Myocyte (in vitro differentiated cells): ENCODE measurements around the gene MYMX. TPM values are rescaled to one million over a fixed set of nuclear protein-coding genes. Genes with fewer than 3 reads are reported as not detected.
"Not testable (repeated sequence)": the region's sequence is repeated elsewhere in the genome, so short reads cannot be mapped to it uniquely, and the experiment has no call there.

Source experiments
- DNase-seq: peaks from one replicate; pipeline ENCODE4 v3.0.0-alpha.2; 2012; ENCODE audit warnings: low read depth
- total RNA-seq: library from RNA; depleted of rRNA; stranded (reverse); fragments of >200 nt; gene quantifications from 2 replicates; pipeline ENCODE4 v1.2.3, GENCODE V29; 2014

Gene MYMX
- total RNA-seq, 1 donor from 2014 or later: 109 TPM

DNA sequence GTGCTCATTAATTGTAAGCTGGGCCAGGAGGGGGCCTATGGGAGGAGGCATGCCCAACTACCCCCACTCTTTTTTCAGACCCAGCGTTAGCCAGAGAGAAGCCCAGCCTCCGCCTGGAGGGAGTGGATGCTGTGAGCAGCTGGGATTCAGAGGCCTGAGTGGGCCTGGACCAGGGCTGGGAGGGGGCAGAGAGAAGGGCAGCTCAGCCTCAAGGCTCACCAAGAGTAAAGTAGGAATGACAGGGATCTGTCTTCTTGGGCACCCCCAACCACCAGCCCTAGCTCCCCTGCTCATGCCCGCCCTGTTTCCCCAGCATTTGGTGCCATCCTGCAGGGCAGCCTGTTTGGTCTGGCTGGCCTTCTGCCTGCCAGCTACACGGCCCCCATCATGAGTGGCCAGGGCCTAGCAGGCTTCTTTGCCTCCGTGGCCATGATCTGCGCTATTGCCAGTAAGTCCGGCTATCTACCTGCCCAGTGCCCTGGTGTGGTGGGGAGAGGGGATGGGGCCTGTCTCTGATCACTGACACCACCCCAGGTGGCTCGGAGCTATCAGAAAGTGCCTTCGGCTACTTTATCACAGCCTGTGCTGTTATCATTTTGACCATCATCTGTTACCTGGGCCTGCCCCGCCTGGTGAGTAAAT is 13.4 kb downstream of the MYMX start:
- no peak for DNase-seq

DNA sequence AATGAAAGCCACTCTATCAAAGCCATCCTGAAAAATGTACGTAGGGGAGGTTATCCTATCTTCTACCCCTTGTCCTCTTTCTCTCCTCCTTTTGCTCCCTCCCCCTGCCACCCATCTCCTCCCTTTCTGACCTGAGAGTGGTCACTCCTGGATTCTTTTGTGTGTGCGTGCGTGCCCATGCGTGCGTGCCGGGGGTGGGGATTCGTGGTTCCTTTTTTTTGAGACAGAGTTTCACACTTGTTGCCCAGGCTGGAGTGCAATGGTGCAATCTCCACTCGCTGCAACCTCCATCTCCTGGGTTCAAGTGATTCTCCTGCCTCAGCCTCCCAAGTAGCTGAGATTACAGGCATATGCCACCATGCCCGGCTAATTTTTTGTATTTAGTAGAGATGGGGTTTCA is 14.7 kb downstream of the MYMX start:
- not testable (repeated sequence) for DNase-seq

DNA sequence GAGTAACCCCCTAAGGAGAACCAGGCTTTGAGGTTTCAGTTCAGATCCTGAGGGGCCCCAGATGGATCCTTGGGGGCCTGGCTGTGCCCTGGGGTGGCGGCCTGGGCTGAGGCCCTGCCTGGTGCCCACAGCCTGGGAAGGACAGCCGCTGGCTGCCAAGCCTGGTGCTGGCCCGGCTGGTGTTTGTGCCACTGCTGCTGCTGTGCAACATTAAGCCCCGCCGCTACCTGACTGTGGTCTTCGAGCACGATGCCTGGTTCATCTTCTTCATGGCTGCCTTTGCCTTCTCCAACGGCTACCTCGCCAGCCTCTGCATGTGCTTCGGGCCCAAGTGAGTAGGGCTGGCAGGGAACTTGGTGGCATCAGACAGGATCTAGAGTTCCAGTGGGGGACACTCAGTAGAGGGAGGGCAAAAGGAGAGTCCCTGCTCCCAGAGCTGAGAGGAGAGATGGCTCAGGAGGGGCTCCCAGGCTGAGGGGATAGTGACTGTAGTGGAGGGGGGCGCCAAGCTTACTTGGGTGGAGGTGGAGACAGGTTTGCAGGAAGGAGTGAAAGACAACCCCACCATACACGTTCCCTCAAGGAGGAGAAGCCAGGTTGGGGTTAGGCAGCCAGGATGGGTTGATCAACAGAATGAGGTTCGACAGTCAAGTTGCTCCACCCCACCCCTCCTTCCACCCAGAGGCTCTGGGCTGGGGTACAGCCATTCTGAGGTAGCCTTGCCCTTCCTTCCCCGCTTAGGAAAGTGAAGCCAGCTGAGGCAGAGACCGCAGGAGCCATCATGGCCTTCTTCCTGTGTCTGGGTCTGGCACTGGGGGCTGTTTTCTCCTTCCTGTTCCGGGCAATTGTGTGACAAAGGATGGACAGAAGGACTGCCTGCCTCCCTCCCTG is 16.2 kb downstream of the MYMX start:
- no peak for DNase-seq

DNA sequence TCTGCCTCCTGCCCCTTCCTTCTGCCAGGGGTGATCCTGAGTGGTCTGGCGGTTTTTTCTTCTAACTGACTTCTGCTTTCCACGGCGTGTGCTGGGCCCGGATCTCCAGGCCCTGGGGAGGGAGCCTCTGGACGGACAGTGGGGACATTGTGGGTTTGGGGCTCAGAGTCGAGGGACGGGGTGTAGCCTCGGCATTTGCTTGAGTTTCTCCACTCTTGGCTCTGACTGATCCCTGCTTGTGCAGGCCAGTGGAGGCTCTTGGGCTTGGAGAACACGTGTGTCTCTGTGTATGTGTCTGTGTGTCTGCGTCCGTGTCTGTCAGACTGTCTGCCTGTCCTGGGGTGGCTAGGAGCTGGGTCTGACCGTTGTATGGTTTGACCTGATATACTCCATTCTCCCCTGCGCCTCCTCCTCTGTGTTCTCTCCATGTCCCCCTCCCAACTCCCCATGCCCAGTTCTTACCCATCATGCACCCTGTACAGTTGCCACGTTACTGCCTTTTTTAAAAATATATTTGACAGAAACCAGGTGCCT is 16.9 kb downstream of the MYMX start:
- no peak for DNase-seq

DNA sequence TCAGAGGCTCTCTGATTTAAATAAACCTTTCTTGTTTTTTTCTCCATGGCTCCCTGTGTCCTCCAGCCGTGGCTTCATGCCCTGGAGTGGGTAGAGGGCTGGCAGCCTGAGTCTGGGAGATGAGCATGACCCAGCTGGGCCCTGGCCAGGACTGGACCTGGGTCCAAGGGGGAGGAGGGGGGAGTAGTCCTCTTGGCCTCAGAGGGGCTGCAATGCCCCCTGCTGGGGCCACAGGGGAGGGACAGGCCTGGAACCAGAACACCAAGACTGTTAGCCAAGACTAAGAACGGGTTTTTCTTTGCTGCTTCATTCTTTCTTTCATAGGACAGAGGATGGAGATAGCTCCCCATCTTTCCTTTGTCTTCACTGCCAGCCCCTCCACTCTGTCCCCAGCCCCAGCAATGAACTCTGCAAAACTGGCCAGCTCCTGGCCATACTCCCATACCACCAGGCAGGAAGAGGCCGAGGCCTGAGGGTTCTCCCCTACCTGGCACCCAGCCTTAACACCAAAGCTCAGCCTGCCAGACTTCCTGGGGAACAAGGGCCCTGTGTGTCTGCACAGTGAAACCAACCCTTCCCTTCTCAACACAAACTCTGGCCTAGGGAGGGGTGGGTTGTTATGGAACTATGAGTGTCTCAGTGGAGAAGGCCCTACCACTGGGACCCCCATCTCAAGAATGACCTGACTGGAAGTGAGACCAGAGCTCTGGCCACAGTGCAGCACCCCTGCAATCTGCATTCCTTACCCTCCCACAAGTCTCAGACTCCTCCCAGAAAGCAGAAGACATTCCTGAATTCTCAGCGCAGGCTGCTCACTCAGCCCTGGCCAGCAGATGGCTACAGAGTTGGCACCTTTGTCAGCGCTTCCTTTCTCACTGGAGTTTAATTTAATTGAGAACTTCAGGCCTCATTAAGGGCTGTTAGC is 17.6 kb downstream of the MYMX start:
- peak; percentile 85 for DNase-seq

DNA sequence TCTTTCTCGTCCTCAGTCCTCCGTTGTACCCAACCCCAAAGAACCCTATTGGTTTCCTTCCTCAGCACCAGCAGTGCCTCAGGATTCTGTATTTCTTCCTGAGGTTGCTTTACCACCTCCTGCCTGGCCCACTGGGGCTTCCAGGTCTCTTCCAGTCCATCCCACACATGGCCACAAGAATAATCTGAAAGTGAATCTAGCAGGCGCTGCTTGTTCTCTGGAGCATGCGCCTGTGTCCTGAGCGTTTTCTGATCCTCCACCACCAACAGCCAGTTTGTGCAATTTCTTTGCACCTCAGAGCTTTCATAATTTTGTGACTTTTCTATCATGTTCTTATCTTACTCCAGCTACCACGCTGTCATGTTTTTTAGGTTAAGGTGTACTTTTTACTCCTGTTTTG is 18.5 kb downstream of the MYMX start:
- DNase-seq: no peak

DNA sequence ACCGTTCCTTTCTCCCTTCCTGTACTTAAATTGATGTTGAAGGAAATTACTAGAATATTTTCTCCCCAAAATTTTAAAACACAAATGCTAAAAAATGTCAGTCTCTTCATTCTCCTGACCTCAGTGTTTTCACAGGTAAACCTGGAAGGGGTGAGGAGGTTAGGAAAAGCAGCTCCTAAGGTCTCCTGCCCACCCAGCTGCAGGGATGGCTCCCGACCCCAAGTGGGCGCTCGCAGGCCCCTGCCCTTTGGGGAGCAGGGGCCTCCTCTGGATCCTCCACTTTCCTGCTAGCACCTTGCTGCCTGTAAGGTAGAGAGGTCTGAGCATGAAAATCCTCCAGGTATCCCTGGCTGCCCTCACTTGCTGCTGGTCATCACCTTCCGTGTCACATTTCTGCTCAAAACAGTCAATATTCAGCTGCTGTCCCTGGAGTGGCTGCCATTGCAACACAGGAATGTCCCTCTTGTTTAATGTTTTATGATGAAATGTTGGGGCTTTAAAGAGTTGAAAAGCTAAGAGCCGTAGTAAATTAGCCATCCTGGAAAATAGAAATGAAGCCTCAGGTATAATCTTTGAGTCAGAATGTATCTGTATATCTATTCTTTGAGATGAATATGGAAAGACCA is 19.3 kb downstream of the MYMX start:
- DNase-seq: no peak

DNA sequence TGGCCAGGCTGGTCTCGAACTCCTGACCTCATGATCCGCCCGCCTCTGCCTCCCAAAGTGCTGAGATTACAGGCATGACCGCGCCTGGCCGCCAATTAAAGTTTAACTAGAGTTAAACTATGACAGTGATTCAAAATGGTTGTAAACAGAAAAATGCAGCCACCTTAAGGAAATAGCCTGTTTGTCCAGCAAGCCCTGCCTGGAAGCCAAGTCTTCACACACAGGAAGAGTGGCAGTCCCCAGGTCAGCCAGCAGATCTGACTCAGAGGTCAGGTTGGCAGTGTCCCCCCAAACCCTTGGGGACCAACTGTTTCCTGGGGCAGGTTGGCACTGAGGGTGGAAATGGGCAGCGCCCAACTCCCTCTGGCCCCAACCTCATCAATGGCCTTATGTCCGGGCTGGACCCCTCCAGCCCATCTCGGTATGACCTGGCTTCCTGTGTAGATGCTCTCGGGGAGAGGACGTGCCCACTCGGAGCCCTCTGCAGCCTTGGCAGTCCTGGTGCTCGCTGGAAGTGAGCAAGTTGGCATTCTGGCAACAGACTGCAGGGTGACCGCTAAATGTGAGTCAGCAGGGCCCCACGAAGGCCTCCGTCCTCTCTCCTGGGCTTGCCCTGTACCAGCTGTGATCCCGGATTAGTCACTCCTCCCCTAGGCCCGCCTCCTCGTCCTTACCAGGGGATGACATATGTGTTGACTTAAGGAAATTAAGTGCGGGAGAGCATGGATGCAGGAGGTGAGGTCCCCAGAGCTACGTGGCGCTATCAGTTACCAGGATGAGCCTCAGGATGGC is 20.5 kb downstream of the MYMX start:
- DNase-seq: peak; percentile 99

DNA sequence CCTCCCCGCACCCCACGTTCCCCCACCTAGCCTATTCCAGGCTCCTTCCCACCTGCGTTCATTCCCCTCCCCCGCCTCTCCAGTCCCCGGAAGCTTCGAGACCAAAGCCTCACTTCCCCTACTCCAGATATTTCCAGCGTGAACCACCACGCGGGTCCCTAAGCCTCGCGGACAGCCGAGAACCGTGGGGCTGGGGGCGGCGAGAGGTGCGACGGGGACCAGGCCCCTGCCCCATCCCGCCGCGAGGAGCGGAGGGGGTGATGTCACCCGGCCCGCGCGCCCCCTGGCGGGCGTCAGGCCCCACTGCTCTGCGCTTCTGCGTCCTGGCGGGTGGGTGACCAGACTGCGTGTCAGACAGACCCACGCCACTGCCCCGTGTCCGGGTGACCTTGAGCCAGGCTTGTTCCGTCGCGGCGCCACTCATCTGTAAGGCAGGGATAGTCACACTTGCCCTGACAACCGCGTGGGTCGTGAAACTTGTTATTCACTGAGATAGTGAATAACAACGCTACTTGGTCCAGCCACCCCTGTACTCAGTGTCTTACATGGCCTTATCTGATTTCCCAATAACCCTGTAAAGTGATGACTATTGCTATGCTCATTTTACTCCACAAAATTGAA is 21.2 kb downstream of the MYMX start:
- peak; percentile 82 for DNase-seq

DNA sequence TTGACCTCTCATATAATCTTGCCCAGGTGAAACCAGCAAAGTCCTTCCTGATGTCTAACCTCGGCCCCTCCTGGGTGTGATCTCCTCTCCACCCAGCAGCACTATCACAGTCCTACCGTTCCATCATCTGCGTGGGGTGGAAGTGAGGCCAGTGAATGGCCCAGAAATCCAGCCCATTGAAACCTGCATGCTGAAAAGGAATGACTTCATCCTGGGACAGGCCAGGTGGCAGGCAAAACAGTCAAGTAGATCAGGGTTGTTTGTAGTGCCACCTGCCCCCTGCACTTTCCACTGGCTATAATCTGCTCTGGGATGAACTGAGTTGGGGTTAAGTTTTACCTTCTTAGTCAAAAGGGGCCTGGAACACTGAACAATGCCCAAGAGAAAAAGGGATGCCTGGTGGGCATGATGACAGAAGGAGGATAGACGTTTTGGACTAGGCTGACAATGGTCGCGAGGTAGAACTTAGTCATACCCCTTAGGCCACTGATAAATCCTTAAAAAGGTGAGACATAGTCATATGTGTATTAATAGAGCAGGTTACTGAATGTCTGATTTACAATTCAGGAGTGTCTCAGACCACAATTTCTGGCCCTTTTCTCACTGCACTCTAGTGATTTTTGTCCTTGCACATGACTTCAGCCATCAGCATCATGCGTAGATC is 22.1 kb downstream of the MYMX start:
- DNase-seq: no peak

DNA sequence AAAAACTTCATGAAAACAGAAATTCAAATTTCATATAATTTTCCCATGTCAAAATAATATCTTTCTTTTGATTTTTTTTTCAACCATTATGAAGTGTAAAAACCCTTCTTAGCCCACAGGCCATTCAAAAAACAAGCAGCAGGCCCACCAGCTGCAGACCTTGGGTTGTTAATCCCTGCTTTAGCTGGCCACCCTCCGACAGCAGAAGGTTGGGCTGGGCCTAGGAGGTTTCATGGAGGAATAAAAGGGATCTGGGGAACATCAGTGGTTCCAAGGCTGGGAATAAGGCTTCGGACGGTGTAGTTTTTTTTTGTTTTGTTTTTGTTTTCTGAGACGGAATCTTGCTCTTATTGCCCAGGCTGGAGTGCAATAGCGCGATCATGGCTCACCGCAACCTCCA is 26.6 kb downstream of the MYMX start:
- DNase-seq: no peak

DNA sequence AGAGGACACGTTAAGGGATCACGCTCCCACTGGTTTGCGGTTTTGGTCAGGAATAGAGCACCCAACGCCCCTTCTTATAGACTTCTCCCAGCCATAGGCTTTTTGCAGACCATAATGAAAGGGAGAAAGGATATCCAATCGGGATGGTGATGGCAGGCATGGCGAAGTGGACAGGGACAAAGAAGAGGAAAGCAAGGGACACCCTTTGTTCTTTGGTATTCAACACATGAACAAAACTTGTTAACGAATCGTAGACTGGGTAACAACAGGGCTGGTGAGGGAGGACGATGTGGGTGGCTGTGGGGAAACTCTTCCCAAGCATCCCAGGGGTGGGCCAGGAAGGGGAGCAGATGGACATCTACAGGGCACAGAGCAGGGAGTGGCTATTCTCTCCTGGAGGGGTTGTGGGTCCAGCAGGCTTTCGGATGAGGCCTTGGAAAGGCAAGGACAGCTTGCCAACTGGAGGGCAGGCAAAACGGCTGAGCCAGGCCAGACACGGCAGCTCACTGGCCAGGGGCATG is 28.7 kb downstream of the MYMX start:
- no peak for DNase-seq

DNA sequence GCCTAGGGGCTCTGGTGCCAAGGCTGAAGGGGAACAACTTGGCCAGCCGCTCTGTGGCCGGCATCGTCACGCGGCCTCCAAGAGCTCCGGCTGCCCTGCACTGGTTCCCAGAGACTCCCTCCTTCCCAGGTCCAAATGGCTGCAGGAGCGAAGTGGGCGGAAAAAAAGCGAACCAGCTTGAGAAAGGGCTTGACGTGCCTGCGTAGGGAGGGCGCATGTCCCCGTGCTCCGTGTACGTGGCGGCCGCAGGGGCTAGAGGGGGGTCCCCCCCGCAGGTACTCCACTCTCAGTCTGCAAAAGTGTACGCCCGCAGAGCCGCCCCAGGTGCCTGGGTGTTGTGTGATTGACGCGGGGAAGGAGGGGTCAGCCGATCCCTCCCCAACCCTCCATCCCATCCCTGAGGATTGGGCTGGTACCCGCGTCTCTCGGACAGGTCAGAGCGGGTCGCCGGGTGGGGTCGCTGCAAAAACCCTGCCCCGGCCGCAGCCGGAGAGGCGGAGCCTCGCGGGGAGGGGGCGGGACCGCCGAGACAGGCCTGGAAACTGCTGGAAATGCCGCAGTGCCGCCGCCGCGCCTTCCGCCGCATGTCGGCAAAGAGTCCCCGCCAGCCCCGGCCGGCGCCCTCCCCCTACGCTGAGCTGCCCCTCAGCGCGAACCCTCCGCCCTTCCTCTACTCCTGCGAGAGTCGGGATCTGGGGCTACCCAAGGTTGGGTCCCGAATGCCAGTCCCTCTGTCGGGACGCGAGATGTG is 29.4 kb downstream of the MYMX start:
- DNase-seq: peak; percentile 89

DNA sequence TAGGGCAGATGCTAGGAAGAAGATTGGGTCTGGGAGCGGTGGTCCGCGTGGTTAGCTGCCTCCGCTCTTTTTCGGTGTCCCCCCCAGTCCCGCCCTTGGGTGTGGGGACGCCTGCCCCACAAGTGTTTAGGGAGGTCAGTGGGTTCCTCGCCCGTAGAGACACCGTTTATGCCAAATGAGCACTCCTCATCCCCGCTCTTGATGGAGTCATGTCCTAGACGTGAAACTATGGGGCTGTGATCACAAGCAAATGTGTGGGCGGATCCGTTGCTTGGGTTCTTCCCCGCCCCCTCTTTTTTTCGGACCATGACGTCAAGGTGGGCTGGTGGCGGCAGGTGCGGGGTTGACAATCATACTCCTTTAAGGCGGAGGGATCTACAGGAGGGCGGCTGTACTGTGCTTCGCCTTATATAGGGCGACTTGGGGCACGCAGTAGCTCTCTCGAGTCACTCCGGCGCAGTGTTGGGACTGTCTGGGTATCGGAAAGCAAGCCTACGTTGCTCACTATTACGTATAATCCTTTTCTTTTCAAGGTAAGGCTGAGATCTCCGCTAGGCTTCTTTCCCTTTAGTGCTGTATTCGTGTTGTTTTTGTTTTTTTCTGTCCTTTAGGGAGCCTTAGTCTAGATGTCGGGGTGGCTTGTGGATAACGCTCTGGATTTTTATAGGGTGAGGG is 30.1 kb downstream of the MYMX start, which contains the start of gene HSP90AB1:
Gene HSP90AB1, plus strand, starts transcription at position 439 of the 675 bp plus-strand sequence. CDS start 1,529 bp downstream, outside the sequence.
- peak; percentile 98 for DNase-seq

DNA sequence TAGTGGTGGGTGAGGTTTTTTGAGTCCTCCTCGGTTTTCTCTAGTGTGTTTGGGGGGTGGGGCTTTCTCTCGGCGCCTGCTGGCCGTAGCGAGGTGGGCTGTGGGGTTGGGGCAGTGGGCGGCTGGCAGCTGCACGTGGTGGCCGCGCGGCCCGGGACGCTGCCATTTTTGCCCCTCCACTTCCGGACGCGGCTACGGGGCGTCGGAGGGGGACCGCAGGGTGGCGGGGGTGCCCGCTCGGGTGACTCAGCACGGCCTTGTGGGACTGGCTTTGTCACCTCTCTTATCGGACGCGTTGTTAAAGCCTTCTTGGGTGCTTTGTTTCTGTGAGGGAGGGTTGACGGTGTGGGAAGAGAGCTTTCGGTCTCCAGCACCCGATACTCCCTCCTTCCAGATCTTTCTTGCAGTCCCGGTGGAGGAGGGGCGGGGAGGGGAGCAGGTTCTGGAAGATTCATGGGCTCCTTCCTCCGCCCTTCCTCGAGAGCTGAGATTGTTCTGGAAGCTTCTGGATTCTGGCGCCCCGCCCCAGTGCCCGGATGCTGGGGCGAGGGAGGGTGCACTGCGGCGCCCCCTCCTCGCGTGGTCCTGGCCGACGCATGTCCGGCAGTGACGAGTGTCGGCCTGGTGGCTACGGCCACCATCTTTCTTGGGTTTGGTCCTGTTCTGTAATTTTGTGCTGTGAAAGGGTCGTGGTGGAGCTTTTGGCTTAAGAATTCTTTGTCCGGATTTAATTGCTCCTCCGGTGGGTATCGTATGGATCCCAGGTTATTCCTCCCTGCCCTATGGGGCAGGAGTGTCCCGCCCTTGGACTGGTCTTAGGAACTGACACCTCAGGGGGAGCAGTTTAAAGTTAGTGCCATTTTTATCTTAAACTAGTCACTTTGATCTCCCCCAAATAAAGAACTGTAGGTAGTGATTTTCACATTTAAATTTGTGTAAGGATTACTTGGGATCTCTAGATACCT is 30.9 kb downstream of the MYMX start:
- DNase-seq: peak; percentile 77

DNA sequence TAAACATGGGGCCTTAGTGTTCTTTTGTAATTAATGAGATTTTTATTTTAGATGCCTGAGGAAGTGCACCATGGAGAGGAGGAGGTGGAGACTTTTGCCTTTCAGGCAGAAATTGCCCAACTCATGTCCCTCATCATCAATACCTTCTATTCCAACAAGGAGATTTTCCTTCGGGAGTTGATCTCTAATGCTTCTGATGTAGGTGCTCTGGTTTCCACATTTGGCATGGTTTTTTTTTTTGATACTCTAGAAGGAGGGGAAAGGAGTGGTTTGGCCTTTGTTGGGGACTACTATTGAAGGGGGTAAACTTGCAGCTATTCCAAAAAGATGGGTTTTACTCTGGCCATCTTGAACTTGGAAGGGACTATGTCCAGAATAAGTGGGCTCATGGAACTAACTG is 31.9 kb downstream of the MYMX start:
- DNase-seq: no peak
